ENCODE measurements around the gene PNPLA2.
A peak's percentile ranks its signal among the peaks of the same experiment; 100 is the strongest.

Gene PNPLA2

GRCh38 chr11:818396-819128, at the start of gene PNPLA2:
TSS of gene PNPLA2 (plus strand) at chr11:818914. CDS start at chr11:819719, 805 bp downstream.
- DNase-seq (ENCODE audit: low spot score) = no peak

DNA sequence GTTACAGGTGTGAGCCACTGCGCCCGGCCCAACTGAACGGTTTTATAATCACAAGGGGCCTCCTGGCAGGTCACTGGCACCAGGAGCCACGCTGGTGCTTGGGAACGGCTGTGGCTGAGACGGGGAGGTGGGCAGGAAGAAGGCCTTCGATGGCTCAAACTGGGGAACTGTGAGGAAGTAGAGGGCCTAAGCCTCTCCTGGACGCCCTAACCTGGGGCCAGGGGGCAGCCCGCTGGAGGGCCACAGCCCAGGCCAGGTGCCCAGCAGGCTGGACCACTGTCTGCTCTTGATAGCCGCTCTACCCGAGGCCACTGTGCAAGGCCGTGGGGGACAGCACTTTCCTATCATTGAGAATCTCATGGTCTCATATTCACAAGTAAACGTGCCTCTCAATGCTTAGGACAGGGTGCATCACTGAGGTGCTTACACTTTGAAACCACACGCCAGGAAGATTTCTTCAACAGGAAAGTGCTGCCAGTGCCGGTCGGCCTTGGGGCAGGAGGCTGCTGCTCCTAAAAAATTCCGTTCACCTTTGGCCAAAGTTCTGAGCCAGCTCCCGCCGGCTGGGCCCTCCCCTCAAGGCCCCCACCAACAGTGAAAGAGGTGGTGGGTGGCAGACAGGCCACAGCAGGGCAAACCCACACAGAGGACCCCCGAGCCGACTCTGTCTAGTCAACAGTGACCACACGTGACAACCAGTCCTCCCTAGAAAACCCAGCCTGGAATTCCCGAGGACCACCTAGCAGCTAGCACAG, 48.6 kb upstream of the PNPLA2 start:
- no peak for DNase-seq (ENCODE audit: low spot score)

DNA sequence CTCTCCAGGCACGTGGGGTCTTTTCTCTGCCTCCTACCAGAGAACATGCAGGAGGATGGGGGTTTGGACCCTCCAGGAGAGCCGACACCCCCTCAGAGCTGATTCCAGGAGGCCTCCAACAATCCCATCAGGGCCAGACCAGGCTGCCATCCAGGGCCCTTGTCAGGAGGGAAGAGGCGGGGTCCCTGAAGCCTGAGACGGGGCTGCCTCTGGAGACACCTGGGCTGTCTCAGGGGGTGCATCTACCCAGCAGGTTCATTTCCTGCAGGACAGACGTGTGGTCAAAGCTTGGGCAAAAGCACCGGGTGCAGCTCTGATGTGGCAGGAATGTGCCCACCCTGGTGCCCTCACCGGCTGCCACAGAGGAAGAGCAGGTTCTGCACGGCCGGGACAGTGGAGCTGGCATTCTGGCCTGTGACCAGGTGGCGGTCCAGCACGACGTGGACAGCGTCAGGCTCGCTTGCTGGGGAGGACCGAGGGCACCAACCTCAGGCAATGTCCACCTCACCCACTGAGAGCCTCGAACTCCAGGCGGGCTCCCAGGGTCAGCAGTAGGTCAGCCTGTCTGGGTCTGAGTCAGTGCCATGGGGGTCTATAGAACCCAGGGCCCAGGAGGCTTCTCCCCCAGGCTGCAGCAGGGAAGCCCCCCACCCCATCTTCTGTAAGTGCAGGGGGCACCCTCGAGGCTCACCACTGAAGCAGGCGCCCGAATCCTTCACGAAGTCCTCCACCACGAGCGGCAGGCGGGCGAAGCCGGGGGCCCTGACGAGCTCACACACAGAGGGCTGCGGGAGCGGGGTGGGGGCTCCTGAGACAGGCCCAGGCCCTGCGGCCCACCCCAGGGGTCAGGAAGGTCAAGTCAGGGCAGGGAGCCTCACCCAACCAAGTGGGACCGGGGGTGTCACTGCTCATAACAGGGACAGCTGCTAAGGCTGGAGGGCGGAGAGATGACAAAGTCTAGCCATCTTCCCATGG, 47.8 kb upstream of the PNPLA2 start:
- no peak for DNase-seq (ENCODE audit: low spot score)

GRCh38 chr11:771617-772204, 47.0 kb upstream of the PNPLA2 start:
- DNase-seq (ENCODE audit: low spot score) = no peak

DNA sequence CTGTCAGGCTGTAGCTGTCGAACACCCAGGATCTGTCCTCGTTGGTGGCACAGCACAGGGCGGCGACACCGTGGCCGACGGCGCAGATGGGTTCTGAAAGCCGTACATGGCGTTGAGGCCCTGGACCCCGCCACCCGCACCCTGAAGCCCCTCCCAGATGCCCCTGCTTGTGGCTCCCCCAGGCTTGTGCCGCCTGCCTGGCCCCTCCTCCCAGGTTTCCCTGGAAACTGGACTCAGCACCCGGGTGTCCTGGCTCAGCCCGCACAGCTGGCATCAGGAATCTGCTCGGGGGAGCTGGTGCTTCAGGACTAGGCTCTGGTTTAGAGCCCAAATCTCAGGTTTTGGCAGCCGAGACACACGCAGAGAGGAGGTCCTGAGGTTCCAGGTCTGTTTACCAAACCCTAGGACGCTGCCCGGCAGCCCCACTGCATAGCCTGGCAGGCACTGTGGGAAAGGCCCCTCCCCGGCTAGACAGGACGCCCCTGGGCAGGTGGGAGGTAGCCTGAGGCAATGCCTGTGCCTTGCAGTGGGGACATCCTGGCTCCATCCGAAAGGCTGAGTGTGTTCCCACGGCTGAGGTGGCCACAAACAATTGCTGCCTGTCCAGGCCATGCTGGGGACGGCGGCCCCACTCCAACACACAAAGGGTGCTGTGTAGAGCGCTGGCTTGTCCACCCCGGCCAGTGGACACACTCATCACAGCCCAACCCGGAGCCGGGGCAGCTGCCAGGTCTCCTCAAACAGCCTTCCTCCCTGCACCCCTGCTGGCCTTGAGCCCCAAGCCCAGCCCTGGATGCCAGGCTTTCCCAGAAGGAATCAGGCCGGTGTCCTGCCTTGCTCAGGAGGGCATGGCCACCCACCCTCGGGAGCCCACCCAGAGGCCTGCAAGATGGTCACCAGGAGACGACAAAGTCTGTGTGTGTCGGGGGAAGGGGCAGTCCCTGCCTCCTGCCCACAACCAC, 46.0 kb upstream of the PNPLA2 start:
- no peak for DNase-seq (ENCODE audit: low spot score)

DNA sequence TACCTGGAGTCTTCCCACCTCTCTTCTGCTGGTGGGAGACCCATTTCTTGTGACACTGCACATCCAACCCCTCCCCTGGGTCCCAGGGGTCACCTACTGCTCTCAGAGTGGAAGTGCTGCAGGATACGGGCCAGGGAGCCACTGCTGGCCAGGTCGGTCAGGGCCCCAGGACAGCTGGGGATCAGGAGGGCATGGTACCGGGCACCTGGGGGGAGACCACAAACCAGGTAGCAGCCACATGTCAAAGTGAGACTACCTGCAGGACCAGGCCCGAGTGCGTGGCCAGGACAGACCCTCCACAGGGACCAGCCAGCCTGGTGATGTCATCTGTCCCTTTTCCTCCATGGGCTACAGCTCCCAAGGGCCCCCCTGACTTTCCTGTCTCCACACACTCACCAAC, 45.3 kb upstream of the PNPLA2 start:
- DNase-seq (ENCODE audit: low spot score) = no peak

GRCh38 chr11:773830-774229, 44.9 kb upstream of the PNPLA2 start:
- DNase-seq (ENCODE audit: low spot score) = no peak

DNA sequence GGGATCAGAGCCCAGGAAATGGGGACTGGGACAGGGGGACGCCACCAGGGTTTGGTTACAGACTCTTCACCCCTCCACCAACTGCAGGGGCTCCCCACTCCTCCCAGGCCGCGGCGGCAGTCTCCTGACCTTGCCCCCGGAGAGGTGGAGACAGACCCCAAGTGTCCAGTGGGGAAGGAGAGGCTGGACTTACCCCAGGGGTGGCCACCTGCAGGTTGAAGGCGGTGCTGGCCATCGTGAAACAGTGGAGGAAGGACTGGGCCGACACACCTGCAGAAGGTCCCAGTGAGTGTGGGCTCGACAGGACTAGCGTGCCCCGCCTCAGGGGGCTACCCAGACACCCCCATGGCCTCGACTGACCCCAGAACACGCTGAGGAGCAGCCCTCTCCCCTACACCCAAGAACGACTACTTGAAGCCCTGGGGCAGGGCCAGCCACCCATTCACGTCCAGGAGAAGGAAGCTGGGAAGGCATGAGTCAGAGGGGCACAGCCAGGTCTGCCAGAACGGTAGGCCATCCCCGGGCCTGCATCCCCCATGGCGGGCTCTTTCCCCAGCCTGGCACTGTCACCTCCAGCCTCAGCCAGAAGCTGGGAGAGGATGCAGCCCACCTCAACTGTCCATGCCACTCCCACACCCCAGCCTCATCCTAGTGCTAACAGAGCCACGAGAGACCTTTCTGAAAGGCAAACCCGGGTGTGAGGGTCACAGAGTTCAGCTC, 43.7 kb upstream of the PNPLA2 start:
- no peak for DNase-seq (ENCODE audit: low spot score)

DNA sequence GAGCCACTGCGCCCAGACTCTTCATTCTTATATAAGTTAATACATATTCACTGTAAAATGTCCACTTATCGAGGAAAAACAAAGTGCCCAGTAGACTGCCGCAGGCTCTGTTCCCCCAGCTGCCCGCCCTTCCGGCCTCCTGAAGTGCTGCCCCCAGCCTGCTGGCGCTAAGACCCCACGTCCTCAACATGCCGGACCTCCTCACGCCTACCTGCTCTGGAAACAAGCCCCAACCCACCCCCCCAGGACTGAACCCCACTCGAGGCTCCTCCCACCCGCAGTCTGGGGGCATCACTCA, 42.5 kb upstream of the PNPLA2 start:
- no peak for DNase-seq (ENCODE audit: low spot score)

DNA sequence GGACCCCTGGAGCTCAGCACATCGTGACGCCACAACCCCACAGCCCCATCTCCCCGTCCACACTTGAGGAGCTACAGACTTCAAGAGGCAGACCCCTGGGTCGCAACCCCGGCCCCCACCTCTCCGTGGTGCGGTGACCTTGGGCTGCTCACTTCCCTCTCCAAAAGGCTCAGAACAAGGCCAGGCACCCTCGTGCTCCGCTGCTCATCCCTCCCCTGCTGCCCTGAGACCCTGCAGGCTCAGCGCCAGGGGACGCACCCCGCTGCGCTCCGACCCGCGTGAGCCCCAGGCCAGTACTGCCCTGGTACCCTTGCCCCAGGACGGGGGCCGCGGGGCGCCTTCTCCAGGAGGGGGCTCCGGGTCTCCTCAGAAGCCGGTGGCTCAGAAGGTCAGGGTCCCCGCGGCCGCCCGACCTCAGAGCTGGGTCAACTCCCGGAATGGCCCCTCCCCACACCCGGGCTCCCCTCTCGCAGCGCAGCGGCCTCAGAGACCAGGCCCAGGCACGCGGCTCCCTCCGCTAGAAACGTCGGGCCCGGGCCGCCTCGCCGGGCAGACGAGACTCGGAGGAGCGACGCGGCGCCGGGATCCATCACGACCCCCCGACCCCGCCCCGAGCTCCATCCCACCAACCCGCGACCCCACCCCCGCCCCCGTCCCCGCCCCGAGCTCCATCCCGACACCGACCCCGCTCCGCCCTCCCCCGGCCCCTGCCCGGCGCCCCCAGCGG, 42.0 kb upstream of the PNPLA2 start:
- DNase-seq (ENCODE audit: low spot score) = no peak

GRCh38 chr11:777288-778255, 41.1 kb upstream of the PNPLA2 start, which contains the start of gene GATD1:
TSS of gene GATD1 (minus strand) at chr11:777487. CDS start at chr11:777462, 25 bp downstream.
- peak; percentile 77 for DNase-seq (ENCODE audit: low spot score)

GRCh38 chr11:778976-779954, 39.4 kb upstream of the PNPLA2 start:
- no peak for DNase-seq (ENCODE audit: low spot score)

DNA sequence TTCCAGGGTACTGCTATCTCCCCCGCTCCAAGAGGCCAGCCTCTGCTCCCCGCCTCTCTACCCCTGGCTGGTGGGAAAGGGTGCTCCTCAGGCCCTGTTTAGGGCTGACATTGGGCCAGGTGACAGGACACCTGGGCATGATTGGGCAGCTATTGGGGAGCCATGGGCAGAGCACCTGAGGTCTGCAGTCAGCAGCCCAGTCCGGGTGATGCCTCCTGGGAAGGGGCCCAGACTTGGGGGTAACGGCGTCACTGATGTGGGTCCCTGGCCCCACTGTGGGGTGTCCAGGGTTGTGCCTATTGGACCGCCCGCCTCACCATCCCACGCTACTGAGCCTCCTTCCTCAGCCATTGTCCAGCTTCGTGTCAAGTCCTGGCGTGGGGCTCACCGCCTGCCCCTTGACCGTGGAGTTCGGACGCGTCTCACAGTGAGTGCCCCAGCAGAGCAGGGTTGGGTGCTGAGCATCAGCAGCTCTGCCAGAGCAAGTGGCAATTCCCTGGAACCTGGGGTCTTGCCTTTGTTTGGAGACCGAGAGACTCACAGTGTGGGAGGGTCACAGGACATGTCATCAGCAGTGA, 38.7 kb upstream of the PNPLA2 start:
- no peak for DNase-seq (ENCODE audit: low spot score)

DNA sequence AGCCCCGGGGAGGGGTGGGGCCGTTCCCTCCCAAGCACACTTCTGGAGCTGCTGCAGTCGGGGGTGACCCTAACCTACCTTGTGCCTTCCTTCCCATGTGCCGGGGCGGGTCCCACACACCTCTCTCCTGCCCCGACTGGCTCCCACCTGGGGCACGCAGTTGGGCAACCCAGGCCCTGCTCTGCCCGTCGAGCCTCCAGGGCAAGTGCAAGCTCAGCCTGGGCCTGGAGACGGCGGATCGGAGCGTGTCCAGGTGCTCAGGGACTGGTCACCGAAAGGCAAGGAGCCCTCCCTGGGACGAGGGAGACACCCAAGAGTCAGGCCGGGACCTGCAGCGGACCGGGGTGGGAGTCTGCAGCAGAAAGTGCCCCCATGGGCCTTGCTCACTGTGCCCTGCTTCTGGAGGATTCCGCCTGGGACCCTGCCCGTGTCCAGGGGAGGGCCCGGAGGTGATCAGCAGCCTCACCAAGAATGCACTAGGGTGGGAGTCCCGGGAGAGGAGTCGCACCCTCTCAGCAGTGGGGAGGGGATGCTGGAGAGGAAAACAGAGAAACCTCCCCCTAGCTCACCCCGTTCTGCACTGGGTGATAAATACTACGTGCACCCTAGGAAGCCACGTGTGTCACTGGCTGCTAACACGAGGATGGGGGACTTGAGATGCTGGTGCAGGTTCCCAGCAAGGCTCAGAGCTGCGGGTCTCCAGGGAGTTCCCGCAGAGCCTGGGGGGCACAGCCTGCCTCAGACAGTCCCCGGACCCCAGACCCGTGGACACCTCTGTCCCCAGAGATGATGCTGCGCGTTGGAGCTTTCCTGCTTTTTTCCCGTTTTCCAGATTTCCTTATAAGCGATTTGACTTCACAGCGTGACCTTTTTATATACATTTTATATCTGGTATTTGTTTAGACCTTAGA, 36.2 kb upstream of the PNPLA2 start:
- DNase-seq (ENCODE audit: low spot score) = no peak

DNA sequence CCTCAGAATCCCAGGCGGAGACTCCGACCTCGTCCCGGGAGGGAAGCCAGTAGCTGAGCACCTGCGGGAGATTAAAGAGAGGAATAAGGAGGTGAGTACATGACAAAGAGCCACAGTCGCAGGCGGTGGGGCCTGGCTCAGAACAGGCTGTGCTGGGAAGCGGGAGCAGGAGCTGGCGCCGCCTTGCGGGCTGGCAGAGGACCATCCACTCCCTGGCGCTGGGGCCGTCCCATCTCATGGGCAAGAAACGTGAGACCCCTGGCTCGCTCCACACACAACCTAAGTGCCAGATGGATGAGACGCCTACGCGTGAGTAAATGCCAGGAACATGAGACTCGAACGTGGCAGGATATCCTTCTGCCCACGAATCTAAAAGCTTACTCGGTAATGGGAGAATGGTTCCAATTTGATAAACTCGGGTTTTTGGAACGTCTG, 35.1 kb upstream of the PNPLA2 start:
- DNase-seq (ENCODE audit: low spot score) = no peak

Data from SW480 (cell line).